Psoas muscle (tissue), 8 donors: ENCODE data around the gene RASGRP3. TPM values are rescaled to one million over a fixed set of nuclear protein-coding genes. Genes with fewer than 3 reads are reported as not detected.

Experiments
- ATAC-seq, 4 donors: fragments of 200-7000 bp; cut with Tn5 transposase; one replicate each; pipeline ENCODE4 v1.9.1; 2020; ENCODE audit warnings: moderate library complexity in 3 of 4, mild to moderate bottlenecking in 2 of 4
- DNase-seq, 2 donors: peaks; one replicate each; pipeline ENCODE4 v3.0.0-alpha.2; 2020
- H3K27ac ChIP-seq: fragments of 200-600 bp; one replicate; pipeline ENCODE4 v1.8.0; 2022
- H3K27me3 ChIP-seq, 3 donors: fragments of 200-600 bp in 1 of 3; one replicate each; pipeline versions ENCODE4 v1.6.1 to v1.8.0; 2013 to 2022; ENCODE audit warnings: low read length in 2 of 3, mild to moderate bottlenecking in 2 of 3, moderate library complexity in 1 of 3; ENCODE audit not compliant: insufficient read depth in 3 of 3
- H3K36me3 ChIP-seq, 2 donors: fragments of 200-600 bp in 1 of 2; one replicate each; pipeline versions ENCODE4 v1.6.1 to v1.8.0; 2013 to 2022; ENCODE audit warnings: low read depth in 1 of 2, mild to moderate bottlenecking in 1 of 2, moderate library complexity in 1 of 2; ENCODE audit not compliant: insufficient read depth in 1 of 2
- H3K4me1 ChIP-seq: fragments of 200-600 bp; one replicate; pipeline ENCODE4 v1.8.0; 2022
- H3K4me3 ChIP-seq: fragments of 200-600 bp; one replicate; pipeline ENCODE4 v1.8.0; 2022; ENCODE audit warnings: mild to moderate bottlenecking
- H3K9me3 ChIP-seq: fragments of 200-600 bp; one replicate; pipeline ENCODE4 v1.8.0; 2022
- WGBS, 3 donors: extraction: QIAGEN DNeasy Blood & Tissue Kit; methylation state at CpG; one replicate each; pipeline versions ENCODE4 v1.1.6 to v1.1.7; 2013; 5-methylcytosine and 5-hydroxymethylcytosine counted together
- intact Hi-C, 2 donors: fragments of 100-400 bp; cut with DNase I; formaldehyde crosslinking; loops; one replicate each; pipeline versions ENCODE4 v1.11.0 to v1.14.2; 2022
- polyA plus RNA-seq, 3 donors: library from polyadenylated mRNA; stranded (reverse); fragments of 200-250 nt; gene quantifications; one replicate each; pipeline ENCODE4 v1.2.3, GENCODE V29; 2013
- total RNA-seq, 4 donors: library from RNA; stranded (reverse); fragmentation: NEBNext Ultra II Directional in 2 of 4; extraction: Animal tissue kit (Norgen Biotek cat#: 25700) in 2 of 4; gene quantifications; one replicate each; pipeline versions ENCODE4 v1.2.1 to v1.2.4, GENCODE V29; 2021 to 2023
- TF ChIP-seq, protein P1 (sequence below): fragments of 200-600 bp; IDR thresholded peaks from one replicate; pipeline ENCODE4 v1.8.0; 2022; ENCODE audit warnings: antibody characterized with exemption
- donor health status: healthy with polysubstance abuse.
- donor health status: DM: no; HTN: no; CAD: no; lungs with moderate emphysema.
- donor health status: Bipolar disorder and iron deficiency.
- donor health status: healthy.
- donor health status: DM: yes; HTN: yes; CAD: no.
- donor health status: DM: no; HTN: no; CAD: no.
- donor health status: DM: no; HTN: no; CAD: no.
- donor health status: DM: yes; HTN: yes; CAD: no.

The RASGRP3 gene
- total and polyA plus RNA-seq, 7 donors: 3.4 to 24.9 (median 13.0) TPM

DNA sequence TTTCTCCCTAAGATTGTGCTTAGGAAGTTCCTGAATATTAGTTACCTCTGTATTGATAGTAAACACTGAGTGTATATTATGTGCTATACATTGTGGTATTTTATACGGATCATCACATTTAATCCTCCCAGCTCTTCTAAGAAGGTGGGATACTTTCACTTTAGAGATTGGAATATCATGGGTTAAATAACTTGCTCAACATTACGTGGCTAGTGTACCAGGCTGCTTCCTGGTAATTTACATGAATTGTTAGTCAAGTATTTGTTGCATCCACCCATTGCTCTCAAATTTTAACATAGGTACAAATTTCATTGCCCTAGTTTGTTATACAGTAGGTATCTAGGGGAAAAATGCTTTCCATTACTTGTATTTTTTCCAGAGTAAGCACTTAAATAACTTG lies 101.2 kb downstream of the RASGRP3 start:
- no peaks in the 10 kb centered on the region for H3K9me3 ChIP-seq
- DNase-seq (no peak), ATAC-seq (no peak)
- TF ChIP-seq, protein P1, sequence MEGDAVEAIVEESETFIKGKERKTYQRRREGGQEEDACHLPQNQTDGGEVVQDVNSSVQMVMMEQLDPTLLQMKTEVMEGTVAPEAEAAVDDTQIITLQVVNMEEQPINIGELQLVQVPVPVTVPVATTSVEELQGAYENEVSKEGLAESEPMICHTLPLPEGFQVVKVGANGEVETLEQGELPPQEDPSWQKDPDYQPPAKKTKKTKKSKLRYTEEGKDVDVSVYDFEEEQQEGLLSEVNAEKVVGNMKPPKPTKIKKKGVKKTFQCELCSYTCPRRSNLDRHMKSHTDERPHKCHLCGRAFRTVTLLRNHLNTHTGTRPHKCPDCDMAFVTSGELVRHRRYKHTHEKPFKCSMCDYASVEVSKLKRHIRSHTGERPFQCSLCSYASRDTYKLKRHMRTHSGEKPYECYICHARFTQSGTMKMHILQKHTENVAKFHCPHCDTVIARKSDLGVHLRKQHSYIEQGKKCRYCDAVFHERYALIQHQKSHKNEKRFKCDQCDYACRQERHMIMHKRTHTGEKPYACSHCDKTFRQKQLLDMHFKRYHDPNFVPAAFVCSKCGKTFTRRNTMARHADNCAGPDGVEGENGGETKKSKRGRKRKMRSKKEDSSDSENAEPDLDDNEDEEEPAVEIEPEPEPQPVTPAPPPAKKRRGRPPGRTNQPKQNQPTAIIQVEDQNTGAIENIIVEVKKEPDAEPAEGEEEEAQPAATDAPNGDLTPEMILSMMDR: no peak
- 53 to 63% (median 55%) methylated on average over 2 of the region's 2 CpGs for WGBS, 3 donors
- no peaks in the 10 kb centered on the region for H3K4me1 ChIP-seq
- intact Hi-C loops: loop anchor here in 1 of 2 donors (5.0 kb wide), 1 partner anchor 105 kb away; no protein-coding TSS in a partner anchor
- H3K36me3 ChIP-seq: no peaks in the 10 kb centered on the region
- H3K27me3 ChIP-seq: no peaks in the 10 kb centered on the region
- no peak overlapping the region for H3K27ac ChIP-seq
- no peak overlapping the region for H3K4me3 ChIP-seq

GRCh38 chr2:33579227-33579626 lies 102.8 kb downstream of the RASGRP3 start:
- no peaks in the 10 kb centered on the region for H3K27me3 ChIP-seq
- peaks cover 3 to 9% of the 10 kb centered on the region in 2 donors for H3K36me3 ChIP-seq
- TF ChIP-seq, protein P1: no peak
- no peak for ATAC-seq
- intact Hi-C loops: loop anchor here in 1 of 2 donors (5.0 kb wide), 1 partner anchor 107 kb away; no protein-coding TSS in a partner anchor
- WGBS, 3 donors: 83 to 91% (median 90%) methylated on average over 5 of the region's 5 CpGs
- H3K27ac ChIP-seq: no peak overlapping the region
- no peaks in the 10 kb centered on the region for H3K4me1 ChIP-seq
- H3K9me3 ChIP-seq: no peaks in the 10 kb centered on the region
- H3K4me3 ChIP-seq: no peak overlapping the region
- DNase-seq: no peak

DNA sequence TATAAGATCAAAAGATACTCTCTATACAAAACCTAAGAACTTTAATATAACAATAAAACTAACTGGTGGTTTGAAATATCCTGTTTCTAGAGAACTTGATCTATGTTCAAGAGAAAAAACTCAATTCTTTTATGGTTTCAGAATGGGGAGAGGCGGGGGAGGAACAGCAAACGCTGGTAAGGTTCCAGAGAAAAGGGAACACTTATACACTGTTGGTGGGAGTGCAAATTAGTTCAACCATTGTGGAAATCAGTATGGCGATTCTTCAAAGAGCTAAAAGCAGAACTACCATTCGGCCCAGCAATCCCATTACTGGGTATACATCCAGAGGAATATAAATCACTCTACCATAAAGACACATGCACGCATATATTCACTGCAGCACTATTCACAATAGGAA lies 105.4 kb downstream of the RASGRP3 start:
- WGBS, 3 donors: 78 to 88% (median 82%) methylated on average over 5 of the region's 5 CpGs
- H3K36me3 ChIP-seq: peaks cover 9 to 35% of the 10 kb centered on the region in 2 donors
- TF ChIP-seq, protein P1: no peak
- no peak for ATAC-seq
- H3K4me3 ChIP-seq: no peak overlapping the region
- no peak overlapping the region for H3K27ac ChIP-seq
- no peaks in the 10 kb centered on the region for H3K27me3 ChIP-seq
- intact Hi-C loops: loop anchor here (5.0 to 10.0 kb wide), 3 partner anchors 105 to 287 kb away; partner anchors contain the start of gene RASGRP3 (in 1 of the 2)
- no peak for DNase-seq
- no peaks in the 10 kb centered on the region for H3K9me3 ChIP-seq
- peaks cover 8% of the 10 kb centered on the region for H3K4me1 ChIP-seq

GRCh38 chr2:33583194-33583938 lies 106.9 kb downstream of the RASGRP3 start:
- peaks cover 19% of the 10 kb centered on the region for H3K4me1 ChIP-seq
- H3K36me3 ChIP-seq: peaks cover 9 to 48% of the 10 kb centered on the region in 2 donors
- H3K27ac ChIP-seq: no peak overlapping the region
- no peak for DNase-seq
- no peaks in the 10 kb centered on the region for H3K27me3 ChIP-seq
- peak; percentile 46 to 72 (median 58) for ATAC-seq
- 13 to 26% (median 23%) methylated on average over 2 of the region's 2 CpGs for WGBS, 3 donors
- intact Hi-C loops: loop anchor here (5.0 to 10.0 kb wide), 3 partner anchors 106 to 289 kb away; partner anchors contain the start of gene RASGRP3 (in 1 of the 2)
- no peak overlapping the region for H3K4me3 ChIP-seq
- TF ChIP-seq, protein P1: peak; percentile 88
- H3K9me3 ChIP-seq: no peaks in the 10 kb centered on the region
